ENCODE data around the gene BARX2. TPM values are rescaled to one million over a fixed set of nuclear protein-coding genes. Genes with fewer than 3 reads are reported as not detected.

BARX2 gene
- total RNA-seq, 1 donor from 2014 or later = 0.18 TPM

GRCh38 chr11:129377739-129378138 is 2.1 kb downstream of the BARX2 start:
- Mint-ChIP-seq H3K36me3 (ENCODE audit: low read depth, unreplicated experiment) (no peaks in the 10 kb centered on the region), H3K9me3 (ENCODE audit: unreplicated experiment) (no peaks in the 10 kb centered on the region), H3K4me3 (ENCODE audit: unreplicated experiment) (no peak overlapping the region), H3K27ac (ENCODE audit: unreplicated experiment) (no peak overlapping the region), H3K27me3 (ENCODE audit: unreplicated experiment) (peaks cover 10% of the 10 kb centered on the region), H3K4me1 (ENCODE audit: unreplicated experiment) (peaks cover 11% of the 10 kb centered on the region)
- DNase-seq (ENCODE audit: low spot score) = no peak
- TF ChIP-seq, protein P1, sequence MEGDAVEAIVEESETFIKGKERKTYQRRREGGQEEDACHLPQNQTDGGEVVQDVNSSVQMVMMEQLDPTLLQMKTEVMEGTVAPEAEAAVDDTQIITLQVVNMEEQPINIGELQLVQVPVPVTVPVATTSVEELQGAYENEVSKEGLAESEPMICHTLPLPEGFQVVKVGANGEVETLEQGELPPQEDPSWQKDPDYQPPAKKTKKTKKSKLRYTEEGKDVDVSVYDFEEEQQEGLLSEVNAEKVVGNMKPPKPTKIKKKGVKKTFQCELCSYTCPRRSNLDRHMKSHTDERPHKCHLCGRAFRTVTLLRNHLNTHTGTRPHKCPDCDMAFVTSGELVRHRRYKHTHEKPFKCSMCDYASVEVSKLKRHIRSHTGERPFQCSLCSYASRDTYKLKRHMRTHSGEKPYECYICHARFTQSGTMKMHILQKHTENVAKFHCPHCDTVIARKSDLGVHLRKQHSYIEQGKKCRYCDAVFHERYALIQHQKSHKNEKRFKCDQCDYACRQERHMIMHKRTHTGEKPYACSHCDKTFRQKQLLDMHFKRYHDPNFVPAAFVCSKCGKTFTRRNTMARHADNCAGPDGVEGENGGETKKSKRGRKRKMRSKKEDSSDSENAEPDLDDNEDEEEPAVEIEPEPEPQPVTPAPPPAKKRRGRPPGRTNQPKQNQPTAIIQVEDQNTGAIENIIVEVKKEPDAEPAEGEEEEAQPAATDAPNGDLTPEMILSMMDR (IDR thresholded peaks at IDR 0.05; ENCODE audit: unreplicated experiment) = no peak

DNA sequence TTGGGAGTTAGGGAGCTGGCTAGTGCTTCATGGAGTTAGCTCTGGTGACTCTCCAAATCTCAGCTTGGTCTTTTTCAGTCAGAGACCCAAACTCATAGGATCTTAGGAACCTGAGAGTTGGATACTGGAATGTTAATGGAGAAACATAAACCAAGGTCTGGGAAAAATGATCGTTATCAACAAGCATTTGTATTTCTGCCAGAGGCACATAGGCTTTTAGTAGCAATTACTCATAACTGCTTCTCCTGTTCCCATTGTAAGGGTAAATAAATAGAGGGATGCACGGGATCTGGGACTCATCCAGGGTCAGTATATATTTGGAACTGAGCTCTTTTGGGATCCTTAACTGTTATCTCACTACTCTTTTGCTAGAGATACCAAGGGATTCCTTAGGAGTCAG is 4.8 kb downstream of the BARX2 start:
- no peak for DNase-seq (ENCODE audit: low spot score)
- no peak overlapping the region for H3K4me3 Mint-ChIP-seq (ENCODE audit: unreplicated experiment)
- H3K4me1 Mint-ChIP-seq (ENCODE audit: unreplicated experiment) = peaks cover 6% of the 10 kb centered on the region
- no peaks in the 10 kb centered on the region for H3K9me3 Mint-ChIP-seq (ENCODE audit: unreplicated experiment)
- H3K27ac Mint-ChIP-seq (ENCODE audit: unreplicated experiment) = no peak overlapping the region
- peaks cover 3% of the 10 kb centered on the region for H3K27me3 Mint-ChIP-seq (ENCODE audit: unreplicated experiment)
- TF ChIP-seq, protein P1 (IDR thresholded peaks at IDR 0.05; ENCODE audit: unreplicated experiment) = no peak
- no peaks in the 10 kb centered on the region for H3K36me3 Mint-ChIP-seq (ENCODE audit: low read depth, unreplicated experiment)

DNA sequence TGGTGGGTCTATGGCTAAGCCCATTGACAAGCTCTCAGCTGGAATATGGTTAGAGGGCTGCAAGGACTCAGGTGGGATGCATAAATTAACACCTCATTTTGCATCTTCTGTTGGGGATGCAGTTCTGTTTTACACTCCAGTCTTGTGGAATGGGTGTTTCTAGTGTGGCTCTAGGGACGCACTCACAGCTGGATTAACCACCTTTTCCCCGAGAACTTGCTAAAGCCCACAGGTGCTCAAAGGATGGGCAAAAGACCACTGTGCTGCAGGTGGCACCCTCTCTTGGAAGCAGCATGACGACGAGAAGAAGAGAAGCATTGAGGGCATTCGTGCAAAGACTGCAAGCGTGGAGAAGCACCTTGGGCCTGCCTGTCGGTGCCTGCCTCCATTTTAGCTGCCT is 6.9 kb downstream of the BARX2 start:
- Mint-ChIP-seq H3K9me3 (ENCODE audit: unreplicated experiment) (no peaks in the 10 kb centered on the region), H3K27ac (ENCODE audit: unreplicated experiment) (no peak overlapping the region), H3K4me1 (ENCODE audit: unreplicated experiment) (peaks cover 6% of the 10 kb centered on the region), H3K27me3 (ENCODE audit: unreplicated experiment) (no peaks in the 10 kb centered on the region), H3K36me3 (ENCODE audit: low read depth, unreplicated experiment) (no peaks in the 10 kb centered on the region), H3K4me3 (ENCODE audit: unreplicated experiment) (no peak overlapping the region)
- no peak for DNase-seq (ENCODE audit: low spot score)
- TF ChIP-seq, protein P1 (IDR thresholded peaks at IDR 0.05; ENCODE audit: unreplicated experiment) = no peak

- H3K4me3 Mint-ChIP-seq (ENCODE audit: unreplicated experiment) = no peak overlapping the region
Measured at GRCh38 chr11:129383060-129383459, 7.4 kb downstream of the BARX2 start.

GRCh38 chr11:129383502-129383901 is 7.9 kb downstream of the BARX2 start:
- TF ChIP-seq, protein P1 (IDR thresholded peaks at IDR 0.05; ENCODE audit: unreplicated experiment) = no peak
- Mint-ChIP-seq H3K27me3 (ENCODE audit: unreplicated experiment) (no peaks in the 10 kb centered on the region), H3K4me3 (ENCODE audit: unreplicated experiment) (no peak overlapping the region), H3K4me1 (ENCODE audit: unreplicated experiment) (peaks cover 6% of the 10 kb centered on the region), H3K27ac (ENCODE audit: unreplicated experiment) (no peak overlapping the region), H3K36me3 (ENCODE audit: low read depth, unreplicated experiment) (no peaks in the 10 kb centered on the region), H3K9me3 (ENCODE audit: unreplicated experiment) (no peaks in the 10 kb centered on the region)
- DNase-seq (ENCODE audit: low spot score) = no peak

More at GRCh38 chr11:129383060-129383459, 7.4 kb downstream of the BARX2 start:
- Mint-ChIP-seq H3K9me3 (ENCODE audit: unreplicated experiment) (no peaks in the 10 kb centered on the region), H3K27me3 (ENCODE audit: unreplicated experiment) (no peaks in the 10 kb centered on the region), H3K4me1 (ENCODE audit: unreplicated experiment) (peaks cover 6% of the 10 kb centered on the region), H3K27ac (ENCODE audit: unreplicated experiment) (no peak overlapping the region), H3K36me3 (ENCODE audit: low read depth, unreplicated experiment) (no peaks in the 10 kb centered on the region)
- DNase-seq (ENCODE audit: low spot score) = no peak
- TF ChIP-seq, protein P1 (IDR thresholded peaks at IDR 0.05; ENCODE audit: unreplicated experiment) = no peak

Measured in endothelial cell (in vitro differentiated cells).